ENCODE results near the gene DPAGT1.

The DPAGT1 gene

GRCh38 chr11:119057000-119057769 is 44.5 kb downstream of the DPAGT1 start, which contains the start of gene HYOU1:
HYOU1 (minus strand) TSS chr11:119057205; CDS start chr11:119056160, 1,045 bp downstream.
- peak; percentile 100 for DNase-seq

- no peak for DNase-seq
Measured at GRCh38 chr11:119056421-119056999, 45.1 kb downstream of the DPAGT1 start.

- no peak for DNase-seq
Measured at GRCh38 chr11:119055901-119056300, 45.8 kb downstream of the DPAGT1 start.

GRCh38 chr11:119054418-119054817 is 47.2 kb downstream of the DPAGT1 start:
- no peak for DNase-seq

- no peak for DNase-seq
Measured at GRCh38 chr11:119052163-119052814, 49.4 kb downstream of the DPAGT1 start.

- DNase-seq, result no peak
Measured at GRCh38 chr11:119051440-119052162, 50.1 kb downstream of the DPAGT1 start.

GRCh38 chr11:119049081-119049480 is 52.6 kb downstream of the DPAGT1 start:
- no peak for DNase-seq

- DNase-seq, result no peak
Measured at GRCh38 chr11:119048644-119049043, 53.0 kb downstream of the DPAGT1 start.

GRCh38 chr11:119047205-119047604 is 54.4 kb downstream of the DPAGT1 start:
- DNase-seq, result no peak
